Progenitor cell of endocrine pancreas (in vitro differentiated cells): ENCODE data around the gene LMX1B. TPM values are rescaled to one million over a fixed set of nuclear protein-coding genes. Genes with fewer than 3 reads are reported as not detected.

Experiments
- DNase-seq: peaks from one replicate; pipeline ENCODE4 v3.0.0; 2021; ENCODE audit warnings: low spot score; ENCODE audit not compliant: unreplicated experiment
- H3K27ac Mint-ChIP-seq: 2 replicates; pipeline ENCODE4 v1.8.0; 2021; ENCODE audit warnings: mild to moderate bottlenecking, moderate library complexity, mixed read lengths
- H3K27me3 Mint-ChIP-seq: 2 replicates; pipeline ENCODE4 v1.8.0; 2021; ENCODE audit warnings: mixed read lengths
- H3K36me3 Mint-ChIP-seq: 2 replicates; pipeline ENCODE4 v1.8.0; 2022; ENCODE audit warnings: mixed read lengths; ENCODE audit not compliant: insufficient read depth
- H3K4me1 Mint-ChIP-seq: 2 replicates; pipeline ENCODE4 v1.8.0; 2021; ENCODE audit warnings: low read depth, mixed read lengths
- H3K4me3 Mint-ChIP-seq: 2 replicates; pipeline ENCODE4 v1.8.0; 2021; ENCODE audit warnings: low read depth, mild to moderate bottlenecking, moderate library complexity, mixed read lengths
- H3K9me3 Mint-ChIP-seq: 2 replicates; pipeline ENCODE4 v1.8.0; 2021; ENCODE audit warnings: low read depth, mixed read lengths
- CTCF ChIP-seq: fragments of 200-600 bp; sonication (generic); IDR thresholded peaks from one replicate; pipeline ENCODE4 v1.5.0; 2021; ENCODE audit warnings: antibody characterized with exemption, mild to moderate bottlenecking; ENCODE audit not compliant: unreplicated experiment
- total RNA-seq: library from RNA; stranded (reverse); gene quantifications from 2 replicates; pipeline ENCODE4 v1.2.1, GENCODE V29; 2021

Gene LMX1B
- total RNA-seq, 1 donor from 2014 or later: 9.1 TPM

- TF ChIP-seq CTCF: no peak
Observed at GRCh38 chr9:126696401-126697145, 82.8 kb downstream of the LMX1B start.

GRCh38 chr9:126697330-126697729, 83.6 kb downstream of the LMX1B start:
- H3K4me1 Mint-ChIP-seq: no peaks in the 10 kb centered on the region
- no peak overlapping the region for H3K27ac Mint-ChIP-seq
- no peak for TF ChIP-seq CTCF
- no peak for DNase-seq
- no peak overlapping the region for H3K4me3 Mint-ChIP-seq
- no peaks in the 10 kb centered on the region for H3K36me3 Mint-ChIP-seq
- H3K27me3 Mint-ChIP-seq: peaks cover 55% of the 10 kb centered on the region
- H3K9me3 Mint-ChIP-seq: no peaks in the 10 kb centered on the region

More at GRCh38 chr9:126696401-126697145, 82.8 kb downstream of the LMX1B start:
- DNase-seq: no peak
- Mint-ChIP-seq H3K4me3 (no peak overlapping the region), H3K4me1 (no peaks in the 10 kb centered on the region), H3K27me3 (peaks cover 47% of the 10 kb centered on the region), H3K27ac (no peak overlapping the region), H3K36me3 (no peaks in the 10 kb centered on the region), H3K9me3 (no peaks in the 10 kb centered on the region)

GRCh38 chr9:126698251-126698650, 84.5 kb downstream of the LMX1B start:
- H3K36me3 Mint-ChIP-seq: no peaks in the 10 kb centered on the region
- TF ChIP-seq CTCF: no peak
- no peak for DNase-seq
- no peaks in the 10 kb centered on the region for H3K9me3 Mint-ChIP-seq
- H3K27me3 Mint-ChIP-seq: peaks cover 60% of the 10 kb centered on the region
- H3K4me3 Mint-ChIP-seq: no peak overlapping the region
- H3K27ac Mint-ChIP-seq: peak overlapping the region; percentile 39
- no peaks in the 10 kb centered on the region for H3K4me1 Mint-ChIP-seq

GRCh38 chr9:126698756-126699155, 85.0 kb downstream of the LMX1B start:
- no peaks in the 10 kb centered on the region for H3K4me1 Mint-ChIP-seq
- no peak for TF ChIP-seq CTCF
- no peaks in the 10 kb centered on the region for H3K9me3 Mint-ChIP-seq
- peaks cover 65% of the 10 kb centered on the region for H3K27me3 Mint-ChIP-seq
- DNase-seq: no peak
- no peak overlapping the region for H3K4me3 Mint-ChIP-seq
- no peak overlapping the region for H3K27ac Mint-ChIP-seq
- no peaks in the 10 kb centered on the region for H3K36me3 Mint-ChIP-seq

- Mint-ChIP-seq H3K9me3 (no peaks in the 10 kb centered on the region), H3K4me3 (no peak overlapping the region), H3K4me1 (peaks cover under 1% of the 10 kb centered on the region), H3K36me3 (no peaks in the 10 kb centered on the region), H3K27ac (no peak overlapping the region), H3K27me3 (peaks cover 71% of the 10 kb centered on the region)
- no peak for TF ChIP-seq CTCF
- DNase-seq: no peak
Observed at GRCh38 chr9:126699401-126699881, 85.7 kb downstream of the LMX1B start.
